SK-N-SH treated with all-trans-retinoic acid at 6 μM for 48 hours (cell line): ENCODE results near the gene SRXN1.

ENCODE experiments used
- ATAC-seq: fragments of 200-7000 bp; cut with Tn5 transposase; 3 replicates; pipeline ENCODE4 v1.9.1; 2020; ENCODE audit warnings: mild to moderate bottlenecking, moderate library complexity
- BACH2 ChIP-seq: fragments of 250-450 bp; sonication (Bioruptor Pico); IDR thresholded peaks from 2 replicates; pipeline ENCODE4 v1.9.0; 2021; ENCODE audit warnings: mild to moderate bottlenecking, borderline replicate concordance
- CSDC2 ChIP-seq: fragments of 250-450 bp; sonication (Bioruptor Pico); IDR thresholded peaks from 2 replicates; pipeline ENCODE4 v1.5.0; 2020; ENCODE audit warnings: mild to moderate bottlenecking, moderate library complexity
- ESRRG ChIP-seq: fragments of 250-450 bp; sonication (Bioruptor Pico); IDR thresholded peaks from 2 replicates; pipeline ENCODE4 v1.6.1; 2021; ENCODE audit warnings: mild to moderate bottlenecking
- GLIS3 ChIP-seq: fragments of 250-450 bp; sonication (Bioruptor Pico); IDR thresholded peaks from 2 replicates; pipeline ENCODE4 v1.5.0; 2020; ENCODE audit warnings: mild to moderate bottlenecking, moderate library complexity
- ISL1 ChIP-seq: fragments of 250-450 bp; sonication (Bioruptor Pico); IDR thresholded peaks from 2 replicates; pipeline ENCODE4 v2.1.2; 2022; ENCODE audit warnings: mild to moderate bottlenecking, moderate library complexity
- OSR1 ChIP-seq: fragments of 250-450 bp; sonication (Bioruptor Pico); IDR thresholded peaks from 2 replicates; pipeline ENCODE4 v1.8.0; 2022; ENCODE audit warnings: moderate library complexity, mild to moderate bottlenecking, inconsistent platforms
- PATZ1 ChIP-seq: fragments of 250-450 bp; sonication (Bioruptor Pico); IDR thresholded peaks from 2 replicates; pipeline ENCODE4 v1.8.0; 2020; ENCODE audit warnings: mild to moderate bottlenecking, moderate library complexity, borderline replicate concordance
- PPARA ChIP-seq: fragments of 250-450 bp; sonication (Bioruptor Pico); IDR thresholded peaks from 2 replicates; pipeline ENCODE4 v1.5.0; 2020; ENCODE audit warnings: mild to moderate bottlenecking, borderline replicate concordance
- RARB ChIP-seq: fragments of 250-450 bp; sonication (Bioruptor Pico); IDR thresholded peaks from 2 replicates; pipeline ENCODE4 v1.8.0; 2021; ENCODE audit warnings: mild to moderate bottlenecking, moderate library complexity
- SNAI2 ChIP-seq: fragments of 250-450 bp; sonication (Bioruptor Pico); IDR thresholded peaks from 2 replicates; pipeline ENCODE4 v1.5.0; 2020; ENCODE audit warnings: mild to moderate bottlenecking, moderate library complexity
- TCF4 ChIP-seq: fragments of 250-450 bp; sonication (Bioruptor Pico); IDR thresholded peaks from 2 replicates; pipeline ENCODE4 v1.8.0; 2021; ENCODE audit warnings: mild to moderate bottlenecking, moderate library complexity, borderline replicate concordance
- TOX ChIP-seq: fragments of 250-450 bp; sonication (Bioruptor Pico); IDR thresholded peaks from 2 replicates; pipeline ENCODE4 v1.8.0; 2021; ENCODE audit warnings: mild to moderate bottlenecking, moderate library complexity, borderline replicate concordance
- TSHZ2 ChIP-seq: fragments of 250-450 bp; sonication (Bioruptor Pico); IDR thresholded peaks from 2 replicates; pipeline ENCODE4 v1.5.0; 2020; ENCODE audit warnings: mild to moderate bottlenecking, moderate library complexity
- ZC3H10 ChIP-seq: fragments of 250-450 bp; sonication (Bioruptor Pico); IDR thresholded peaks from 2 replicates; pipeline ENCODE4 v1.5.1; 2021; ENCODE audit warnings: mild to moderate bottlenecking, moderate library complexity
- ZFP3 ChIP-seq: fragments of 250-450 bp; sonication (Bioruptor Pico); IDR thresholded peaks from 2 replicates; pipeline ENCODE4 v1.5.0; 2020; ENCODE audit warnings: mild to moderate bottlenecking, moderate library complexity
- ZFP30 ChIP-seq: fragments of 450-650 bp; formaldehyde crosslinking; IDR thresholded peaks from 2 replicates; pipeline ENCODE4 v1.5.0; 2022; ENCODE audit warnings: mild to moderate bottlenecking, moderate library complexity
- ZNF70 ChIP-seq: fragments of 450-650 bp; formaldehyde crosslinking; IDR thresholded peaks from 2 replicates; pipeline ENCODE4 v1.5.0; 2020; ENCODE audit warnings: mild to moderate bottlenecking, moderate library complexity
- ZNF8 ChIP-seq: fragments of 450-650 bp; formaldehyde crosslinking; IDR thresholded peaks from 2 replicates; pipeline ENCODE4 v1.5.0; 2020; ENCODE audit warnings: mild to moderate bottlenecking, moderate library complexity
- TF ChIP-seq, protein P1 (sequence below): fragments of 250-450 bp; sonication (Bioruptor Pico); IDR thresholded peaks from 2 replicates; pipeline ENCODE4 v1.5.1; 2020; ENCODE audit warnings: low read depth, mild to moderate bottlenecking, moderate library complexity
- TF ChIP-seq, protein P2 (sequence below): fragments of 250-450 bp; sonication (Bioruptor Pico); IDR thresholded peaks from 2 replicates; pipeline ENCODE4 v1.8.0; 2021; ENCODE audit warnings: low read depth, mild to moderate bottlenecking, moderate library complexity, borderline replicate concordance

SRXN1 gene

GRCh38 chr20:645318-646106 lies 7.5 kb downstream of the SRXN1 start:
- ATAC-seq = peak; percentile 91
- TF ChIP-seq TSHZ2 (CRISPR knock-in tag) (no peak), TCF4 (no peak), ZFP30 (CRISPR knock-in tag) (no peak), ZNF8 (CRISPR knock-in tag) (no peak), ZFP3 (CRISPR knock-in tag) (no peak), ZNF70 (CRISPR knock-in tag) (no peak), ZC3H10 (CRISPR knock-in tag) (no peak), OSR1 (no peak), TOX (no peak), PPARA (CRISPR knock-in tag) (no peak), RARB (CRISPR knock-in tag) (no peak)
- TF ChIP-seq, protein P1, sequence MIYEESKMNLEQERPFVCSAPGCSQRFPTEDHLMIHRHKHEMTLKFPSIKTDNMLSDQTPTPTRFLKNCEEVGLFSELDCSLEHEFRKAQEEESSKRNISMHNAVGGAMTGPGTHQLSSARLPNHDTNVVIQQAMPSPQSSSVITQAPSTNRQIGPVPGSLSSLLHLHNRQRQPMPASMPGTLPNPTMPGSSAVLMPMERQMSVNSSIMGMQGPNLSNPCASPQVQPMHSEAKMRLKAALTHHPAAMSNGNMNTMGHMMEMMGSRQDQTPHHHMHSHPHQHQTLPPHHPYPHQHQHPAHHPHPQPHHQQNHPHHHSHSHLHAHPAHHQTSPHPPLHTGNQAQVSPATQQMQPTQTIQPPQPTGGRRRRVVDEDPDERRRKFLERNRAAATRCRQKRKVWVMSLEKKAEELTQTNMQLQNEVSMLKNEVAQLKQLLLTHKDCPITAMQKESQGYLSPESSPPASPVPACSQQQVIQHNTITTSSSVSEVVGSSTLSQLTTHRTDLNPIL (CRISPR knock-in tag) = no peak
- TF ChIP-seq, protein P2, sequence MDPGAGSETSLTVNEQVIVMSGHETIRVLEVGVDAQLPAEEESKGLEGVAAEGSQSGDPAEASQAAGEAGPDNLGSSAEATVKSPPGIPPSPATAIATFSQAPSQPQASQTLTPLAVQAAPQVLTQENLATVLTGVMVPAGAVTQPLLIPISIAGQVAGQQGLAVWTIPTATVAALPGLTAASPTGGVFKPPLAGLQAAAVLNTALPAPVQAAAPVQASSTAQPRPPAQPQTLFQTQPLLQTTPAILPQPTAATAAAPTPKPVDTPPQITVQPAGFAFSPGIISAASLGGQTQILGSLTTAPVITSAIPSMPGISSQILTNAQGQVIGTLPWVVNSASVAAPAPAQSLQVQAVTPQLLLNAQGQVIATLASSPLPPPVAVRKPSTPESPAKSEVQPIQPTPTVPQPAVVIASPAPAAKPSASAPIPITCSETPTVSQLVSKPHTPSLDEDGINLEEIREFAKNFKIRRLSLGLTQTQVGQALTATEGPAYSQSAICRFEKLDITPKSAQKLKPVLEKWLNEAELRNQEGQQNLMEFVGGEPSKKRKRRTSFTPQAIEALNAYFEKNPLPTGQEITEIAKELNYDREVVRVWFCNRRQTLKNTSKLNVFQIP (CRISPR knock-in tag) = no peak
- TF ChIP-seq, all 23 proteins: peak for 0

- no peak for ATAC-seq
- TF ChIP-seq CSDC2 (CRISPR knock-in tag) (no peak), OSR1 (no peak), ISL1 (CRISPR knock-in tag) (no peak), ZFP3 (CRISPR knock-in tag) (no peak), TCF4 (no peak), SNAI2 (CRISPR knock-in tag) (no peak)
Observed at GRCh38 chr20:644692-645317, 8.2 kb downstream of the SRXN1 start.

GRCh38 chr20:642398-643174 lies 10.4 kb downstream of the SRXN1 start:
- no peak for ATAC-seq
- no peak for TF ChIP-seq SNAI2 (CRISPR knock-in tag)
- TF ChIP-seq, protein P1 (CRISPR knock-in tag) = no peak
- TF ChIP-seq ESRRG (CRISPR knock-in tag) = no peak
- no peak for TF ChIP-seq PPARA (CRISPR knock-in tag)
- TF ChIP-seq ZNF70 (CRISPR knock-in tag) = no peak
- TF ChIP-seq ZFP3 (CRISPR knock-in tag) = no peak
- TF ChIP-seq TCF4 = no peak
- TF ChIP-seq TOX = no peak
- TF ChIP-seq ZFP30 (CRISPR knock-in tag) = no peak
- no peak for TF ChIP-seq TSHZ2 (CRISPR knock-in tag)
- TF ChIP-seq, protein P2 (CRISPR knock-in tag) = no peak
- no peak for TF ChIP-seq PATZ1 (CRISPR knock-in tag)
- no peak for TF ChIP-seq GLIS3
- TF ChIP-seq ZNF8 (CRISPR knock-in tag) = no peak
- TF ChIP-seq CSDC2 (CRISPR knock-in tag) = no peak
- TF ChIP-seq OSR1 = no peak
- no peak for TF ChIP-seq BACH2 (CRISPR knock-in tag)
